Activated T-cell treated with anti-CD3 and anti-CD28 coated beads, Interleukin-2, amount 50 U/mL, for 1 hour (primary cell): Measurements from ENCODE around the gene YOD1.

Source experiments
- DNase-seq: peaks from one replicate; pipeline ENCODE4 v3.0.0-alpha.2; 2020

Gene YOD1

DNA sequence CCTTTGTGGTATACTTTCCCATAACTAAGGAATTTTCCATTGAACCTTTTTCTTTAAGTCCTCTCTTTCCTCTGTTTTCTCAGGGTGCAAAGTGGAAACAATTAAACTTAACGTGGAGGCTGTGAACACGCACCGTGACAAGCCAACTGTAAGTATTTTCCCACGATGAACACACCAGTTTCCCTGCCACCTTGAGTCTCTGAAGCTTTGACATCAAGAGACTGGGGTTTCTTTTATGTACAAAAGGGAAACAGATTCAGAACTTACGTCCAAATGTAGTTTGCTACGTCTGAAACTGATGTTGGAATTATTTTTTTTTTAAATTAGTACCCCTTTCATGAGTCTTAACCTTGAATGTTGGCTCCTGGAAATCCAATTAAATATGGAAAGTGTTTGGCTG is 20.4 kb upstream of the YOD1 start:
- DNase-seq, result no peak

GRCh38 chr1:207070811-207071210 is 19.8 kb upstream of the YOD1 start:
- no peak for DNase-seq

DNA sequence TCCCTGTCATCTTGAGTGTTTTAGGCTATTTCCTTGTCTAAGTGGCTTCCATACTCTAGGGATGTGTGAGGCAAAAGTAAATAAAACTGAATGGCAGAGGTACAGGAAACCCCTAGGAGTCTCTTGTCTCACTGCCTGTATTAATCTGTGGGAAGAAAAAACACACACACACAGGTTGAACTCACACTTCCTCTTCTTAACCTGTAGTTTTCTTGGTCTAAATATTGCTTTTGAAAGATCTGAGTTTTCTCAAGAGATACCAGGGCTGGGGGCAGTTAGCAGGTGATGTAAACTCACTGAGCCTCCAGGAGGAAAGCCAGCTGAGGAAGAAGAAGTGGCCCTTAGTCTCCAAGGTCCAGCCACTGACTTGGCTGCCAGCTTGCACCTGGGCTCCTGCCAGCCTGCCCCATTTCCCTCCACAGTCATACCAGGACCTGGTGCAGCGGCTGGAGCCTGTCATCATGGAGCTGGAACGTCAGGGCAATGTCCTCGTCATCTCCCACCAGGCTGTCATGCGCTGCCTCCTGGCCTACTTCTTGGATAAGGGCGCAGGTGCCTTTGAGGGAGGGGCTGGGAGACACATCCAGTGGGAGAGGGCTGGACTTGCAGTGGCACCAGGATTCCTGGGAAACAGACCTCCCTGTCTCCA is 19.0 kb upstream of the YOD1 start:
- DNase-seq, result no peak

- DNase-seq, result no peak
These were observed 18.1 kb upstream of the YOD1 start for GRCh38 chr1:207069061-207069460.

DNA sequence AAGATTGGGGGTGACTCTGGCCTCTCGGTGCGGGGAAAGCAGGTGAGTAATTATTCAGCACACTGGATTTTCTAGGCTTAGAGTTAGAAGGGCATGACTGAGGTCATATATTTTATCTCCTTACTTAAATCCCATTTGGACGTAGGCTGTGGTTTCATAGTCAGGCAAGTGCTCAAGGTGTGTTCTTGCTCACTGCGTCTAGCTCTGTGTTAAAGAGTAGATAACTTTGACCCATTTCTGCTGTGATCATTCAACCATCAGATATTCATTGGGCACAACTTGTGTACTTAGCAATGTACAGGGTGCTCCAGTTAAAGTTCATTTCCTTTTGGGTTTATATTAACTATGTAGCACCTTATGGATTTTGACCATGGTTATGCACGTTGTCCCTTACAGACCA is 16.7 kb upstream of the YOD1 start:
- no peak for DNase-seq

GRCh38 chr1:207067185-207067584 is 16.2 kb upstream of the YOD1 start:
- DNase-seq, result no peak

DNA sequence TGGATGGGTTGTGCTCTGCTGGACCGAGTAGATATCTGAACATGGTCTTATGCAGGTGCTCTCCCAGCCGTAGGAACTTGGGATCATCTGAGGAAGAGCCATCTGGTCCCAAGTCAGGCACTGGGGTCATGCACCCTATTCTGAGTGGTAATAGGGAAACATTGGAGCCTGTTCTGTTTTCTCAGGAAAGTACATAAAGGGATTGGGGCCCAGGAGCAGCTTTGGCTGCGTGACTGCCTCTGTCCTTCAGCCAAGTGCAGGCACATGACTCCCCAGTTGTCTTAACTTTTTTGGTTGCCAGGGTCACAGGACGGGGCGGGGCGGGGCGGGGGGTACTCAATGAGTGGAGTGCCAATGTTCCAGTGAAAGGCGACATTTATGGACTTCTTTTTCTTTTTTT is 13.6 kb upstream of the YOD1 start:
- DNase-seq, result no peak

GRCh38 chr1:207063014-207063413 is 12.0 kb upstream of the YOD1 start:
- DNase-seq, result no peak

GRCh38 chr1:207062058-207062457 is 11.1 kb upstream of the YOD1 start:
- DNase-seq, result no peak

- no peak for DNase-seq
These were observed 9.6 kb upstream of the YOD1 start for GRCh38 chr1:207060596-207060995.

- DNase-seq, result no peak
These were observed 8.9 kb upstream of the YOD1 start for GRCh38 chr1:207059881-207060280.

DNA sequence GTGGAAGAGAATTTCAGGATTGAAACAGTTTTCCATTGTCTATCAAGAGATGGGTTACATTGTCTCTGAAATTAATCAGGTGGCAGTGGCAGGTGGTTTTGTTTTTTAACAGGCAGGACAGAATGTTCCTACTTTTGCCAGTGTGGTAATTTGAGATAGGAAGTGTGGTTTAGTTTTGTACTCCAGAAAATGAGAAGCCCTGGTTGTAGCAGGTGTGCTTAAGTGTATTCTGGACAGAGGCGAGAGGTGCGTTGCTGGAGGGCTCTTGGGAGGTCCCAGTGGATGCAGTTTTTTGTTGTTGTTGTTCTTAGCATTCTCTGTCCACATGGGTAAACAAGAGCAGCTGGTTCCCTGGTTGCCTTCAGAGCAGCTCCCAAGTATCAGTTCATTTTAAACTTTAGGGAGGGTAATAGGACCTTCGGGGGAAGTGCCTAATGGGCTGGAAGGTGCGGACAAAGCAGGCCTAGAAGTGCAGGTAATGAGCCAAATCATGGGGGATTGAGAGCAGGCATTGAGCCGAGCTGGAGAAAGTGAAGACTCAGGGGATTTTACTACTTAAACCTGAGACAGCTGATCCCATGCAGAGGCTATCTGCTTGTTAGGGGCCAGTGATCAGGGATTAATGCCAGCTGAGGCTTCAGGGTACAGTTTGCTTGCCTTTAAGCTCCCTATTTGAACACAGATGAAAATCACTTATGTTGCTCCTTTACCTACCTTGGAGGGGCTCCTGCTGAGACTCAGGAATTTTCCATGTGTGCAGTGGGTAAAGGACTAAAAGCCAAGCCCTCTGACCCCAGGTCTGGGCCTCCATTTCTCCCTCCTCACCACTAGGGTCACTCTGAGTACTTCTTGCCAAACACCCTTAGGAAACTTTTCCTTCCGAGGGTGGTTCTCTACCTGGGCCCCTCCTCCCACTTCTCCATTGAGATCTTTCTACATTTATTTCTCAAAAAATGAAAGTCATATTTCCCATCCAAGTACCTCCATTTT is 8.2 kb upstream of the YOD1 start:
- no peak for DNase-seq

GRCh38 chr1:207058252-207058651 is 7.2 kb upstream of the YOD1 start:
- no peak for DNase-seq

GRCh38 chr1:207056673-207057072 is 5.7 kb upstream of the YOD1 start:
- no peak for DNase-seq

GRCh38 chr1:207055386-207056001 is 4.5 kb upstream of the YOD1 start:
- DNase-seq, result no peak

DNA sequence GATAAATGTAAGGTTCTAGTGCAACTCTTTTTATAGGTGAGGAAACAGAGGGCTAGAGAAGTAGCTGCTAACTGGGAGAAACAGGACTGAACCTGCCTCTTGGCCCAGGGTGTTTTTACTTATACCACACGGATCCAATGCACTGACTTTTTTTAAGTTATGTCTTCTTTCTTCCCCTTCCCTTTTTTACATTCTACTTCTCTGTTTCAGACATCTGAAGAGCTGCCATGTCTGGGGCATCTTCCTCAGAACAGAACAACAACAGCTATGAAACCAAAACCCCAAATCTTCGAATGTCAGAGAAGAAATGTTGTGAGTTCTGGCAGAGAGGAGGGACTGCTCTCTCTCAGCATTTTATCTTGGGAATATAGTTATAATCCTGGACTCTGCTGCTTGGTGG is 3.5 kb upstream of the YOD1 start:
- DNase-seq, result no peak

DNA sequence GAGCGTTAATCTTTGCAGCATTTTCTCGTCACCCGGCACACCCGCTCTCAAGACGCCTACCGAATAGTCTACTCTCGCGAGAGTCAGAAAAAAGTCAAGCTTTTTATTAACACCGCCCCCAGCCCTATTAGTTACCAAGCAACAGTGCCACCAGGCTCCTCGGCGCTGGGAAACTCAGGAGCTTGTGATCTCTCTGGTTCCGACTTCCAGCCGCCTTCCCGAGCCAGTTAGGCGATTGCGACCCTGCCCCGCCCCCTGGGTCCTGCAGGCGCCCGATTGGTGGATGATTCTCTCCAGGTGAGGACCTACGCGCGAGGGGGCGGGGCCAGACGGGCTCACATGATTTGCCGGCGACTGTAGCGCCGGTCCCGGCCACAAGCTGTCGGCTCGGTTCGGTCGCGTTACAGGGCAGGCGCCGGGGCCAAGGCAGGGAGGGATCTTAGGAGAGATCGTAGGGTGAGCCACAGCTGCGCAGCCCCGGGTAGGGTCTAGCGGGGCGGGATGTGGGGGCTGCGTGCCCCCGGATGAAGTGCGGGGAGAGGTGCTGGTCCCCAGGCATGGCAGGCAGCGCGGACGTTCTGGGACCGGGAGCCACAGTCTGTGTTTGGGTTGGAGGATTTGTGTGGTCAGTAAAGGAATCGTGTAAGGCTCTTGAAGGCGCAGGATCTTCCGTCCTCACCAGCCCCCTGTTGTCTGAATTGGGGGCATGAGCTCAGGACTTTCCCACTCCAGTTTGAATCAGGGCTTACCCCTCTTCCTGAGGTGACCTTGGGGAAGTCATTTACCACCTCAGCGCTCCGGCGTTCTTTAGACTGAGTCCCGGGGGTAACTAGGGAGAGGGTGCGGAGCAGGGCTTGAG is 2.1 kb upstream of the YOD1 start, which contains the start of gene PFKFB2:
Gene PFKFB2 (plus strand): TSS at position 365 of the 859 bp plus-strand sequence. CDS start 1,443 bp downstream, outside the sequence.
- peak; percentile 96 for DNase-seq

GRCh38 chr1:207050480-207051190 is 373 bp downstream of the YOD1 start:
- DNase-seq, result peak; percentile 89

DNA sequence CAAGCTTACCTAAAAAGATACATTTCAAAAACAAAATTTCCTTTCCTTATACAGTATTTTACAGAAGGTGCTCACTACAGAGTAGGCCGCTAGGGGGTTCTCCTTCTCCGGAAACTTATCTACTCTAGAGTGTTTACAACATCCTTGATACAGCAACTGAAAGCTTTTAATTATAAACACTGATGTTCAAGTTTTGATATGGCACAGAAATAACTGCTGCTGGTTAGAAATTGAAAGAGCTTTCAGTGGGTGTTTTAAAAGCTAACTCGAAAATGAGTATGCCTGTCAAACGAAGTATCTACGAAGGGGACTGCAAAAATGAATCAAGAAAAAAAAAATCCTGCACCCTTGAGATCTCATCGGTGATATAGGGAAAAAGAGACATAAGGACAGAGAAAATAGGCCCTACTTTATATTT is 1.0 kb downstream of the YOD1 start:
- no peak for DNase-seq

DNA sequence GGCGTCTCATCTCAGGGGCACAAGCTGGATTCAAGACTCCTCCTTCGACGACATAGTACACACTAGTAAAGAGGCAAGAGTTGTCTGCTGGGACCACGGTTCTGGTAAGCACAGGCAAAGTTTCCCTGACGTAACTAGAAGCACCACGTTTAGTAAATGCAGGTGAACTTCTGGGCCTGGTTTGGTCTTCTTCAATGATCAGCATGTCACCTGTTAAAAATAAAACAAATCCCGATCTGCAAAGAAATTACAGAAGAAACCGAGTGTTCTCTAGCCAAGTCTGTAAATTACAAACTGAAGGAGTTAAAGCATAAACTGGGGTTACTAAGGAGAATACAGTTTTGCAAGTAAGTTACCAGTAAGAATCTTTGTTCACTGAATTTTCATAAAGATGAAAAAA is 1.5 kb downstream of the YOD1 start:
- DNase-seq, result no peak

DNA sequence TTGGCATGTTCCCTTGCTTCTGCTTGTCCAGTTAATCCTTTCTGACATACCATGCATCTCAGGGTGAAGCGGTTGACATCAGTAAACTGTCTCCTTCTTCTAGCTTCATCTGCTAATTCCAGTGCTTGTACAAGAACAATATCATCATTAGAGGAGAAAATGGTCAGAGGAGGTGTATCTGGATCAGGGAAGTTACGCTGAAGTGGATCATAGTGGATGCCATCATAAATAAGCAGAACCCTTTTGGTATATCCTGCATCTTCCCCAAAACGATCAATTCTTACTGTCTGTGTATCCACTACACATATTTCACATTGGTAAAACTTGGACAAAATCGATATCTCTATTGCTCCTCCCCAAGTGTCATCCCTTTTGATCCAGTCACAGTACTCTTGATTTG is 2.0 kb downstream of the YOD1 start:
- no peak for DNase-seq

DNA sequence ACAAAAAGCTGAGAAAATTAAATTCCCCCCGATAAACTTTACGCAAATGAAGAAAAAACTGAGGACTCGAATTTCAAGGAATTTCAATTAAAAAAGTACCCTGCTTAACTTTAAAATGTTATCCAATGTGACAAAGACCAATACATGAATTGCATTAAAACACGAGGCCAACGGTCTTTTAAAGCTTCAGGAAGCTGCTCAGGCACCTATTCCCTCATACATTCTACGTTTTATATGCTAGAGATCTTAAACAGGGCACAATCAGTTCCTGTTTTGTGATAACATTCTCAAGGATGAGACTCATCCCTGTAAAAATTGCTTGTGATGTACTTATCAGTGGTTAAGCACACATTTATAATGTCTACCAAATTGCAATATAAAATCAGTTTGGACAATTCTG is 3.0 kb downstream of the YOD1 start:
- no peak for DNase-seq
